IMR-90 (cell line): Measurements from ENCODE around the gene CMIP. TPM values are rescaled to one million over a fixed set of nuclear protein-coding genes. Genes with fewer than 3 reads are reported as not detected.

Source experiments
- ATAC-seq: fragments of 200-7000 bp; cut with Tn5 transposase; 2 replicates; pipeline ENCODE4 v1.9.1; 2020; ENCODE audit warnings: low read depth, mild to moderate bottlenecking, moderate library complexity
- BruUV-seq: library from RNA; stranded (reverse); fragments of 400-500 nt; replicated peaks from 2 replicates; lab custom pipeline; 2021; lab: Mats Ljungman, UMichigan
- CTCF ChIA-PET: fragments of 300-600 bp; formaldehyde crosslinking; extraction: SDS; loops from one replicate; lab custom pipeline; 2021; ENCODE audit warnings: antibody characterized with exemption; lab: Yijun Ruan, JAX
- POLR2A ChIA-PET: fragments of 300-600 bp; sonication (Branson Sonifier 250); formaldehyde crosslinking; loops from one replicate; lab custom pipeline; 2022; ENCODE audit warnings: antibody characterized with exemption; ENCODE audit not compliant: unreplicated experiment; lab: Charles Lee
- DNase-seq: peaks from one replicate; pipeline ENCODE4 v3.0.0; 2013
- H2AFZ ChIP-seq: replicated peaks from 2 replicates; pipeline ENCODE3; 2013; ENCODE audit warnings: low read length, mild to moderate bottlenecking; ENCODE audit not compliant: poor library complexity
- H2AK5ac ChIP-seq: 2 replicates; pipeline ENCODE4 v1.6.1; 2013; ENCODE audit warnings: low read depth, low read length, inconsistent platforms
- H2AK9ac ChIP-seq: replicated peaks from 2 replicates; pipeline ENCODE3; 2013; ENCODE audit warnings: mild to moderate bottlenecking, low read depth, low read length, moderate library complexity; ENCODE audit not compliant: poor library complexity
- H2BK120ac ChIP-seq: 2 replicates; pipeline ENCODE4 v1.6.1; 2013; ENCODE audit warnings: low read depth, low read length, inconsistent platforms
- H2BK15ac ChIP-seq: 3 replicates; pipeline ENCODE4 v1.6.1; 2013; ENCODE audit warnings: low read depth, low read length, inconsistent platforms
- H2BK20ac ChIP-seq: 2 replicates; pipeline ENCODE4 v1.6.1; 2013; ENCODE audit warnings: low read depth, mild to moderate bottlenecking, inconsistent platforms, low read length, moderate library complexity
- H2BK5ac ChIP-seq: 2 replicates; pipeline ENCODE4 v1.6.1; 2013; ENCODE audit warnings: mild to moderate bottlenecking, low read depth, low read length, inconsistent platforms; ENCODE audit not compliant: poor library complexity, severe bottlenecking
- H3K14ac ChIP-seq: replicated peaks from 2 replicates; pipeline ENCODE4 v1.6.1; 2013; ENCODE audit warnings: low read depth, low read length, inconsistent platforms
- H3K18ac ChIP-seq: 2 replicates; pipeline ENCODE4 v1.6.1; 2013; ENCODE audit warnings: low read depth, low read length, control low read depth
- H3K23ac ChIP-seq: 2 replicates; pipeline ENCODE4 v1.6.1; 2013; ENCODE audit warnings: low read depth, low read length, inconsistent platforms
- H3K27ac ChIP-seq: 2 replicates; pipeline ENCODE4 v1.5.1; 2013; ENCODE audit warnings: mild to moderate bottlenecking, control low read depth, low read length; ENCODE audit not compliant: insufficient read depth
- H3K27me3 ChIP-seq: 2 replicates; pipeline ENCODE4 v1.6.1; 2013; ENCODE audit warnings: low read length; ENCODE audit not compliant: control insufficient read depth, insufficient read depth
- H3K36me3 ChIP-seq: 2 replicates; pipeline ENCODE4 v1.6.1; 2013; ENCODE audit warnings: low read length, mixed read lengths; ENCODE audit not compliant: control insufficient read depth, insufficient read depth
- H3K4ac ChIP-seq: 2 replicates; pipeline ENCODE4 v1.6.1; 2013; ENCODE audit warnings: low read depth, low read length, inconsistent platforms
- H3K4me1 ChIP-seq: 2 replicates; pipeline ENCODE4 v1.6.1; 2013; ENCODE audit warnings: low read length, mixed read lengths; ENCODE audit not compliant: control insufficient read depth, insufficient read depth
- H3K4me2 ChIP-seq: 2 replicates; pipeline ENCODE4 v1.6.1; 2013; ENCODE audit warnings: low read depth, mild to moderate bottlenecking, control low read depth, low read length, moderate library complexity
- H3K4me3 ChIP-seq: 2 replicates; pipeline ENCODE4 v1.5.1; 2013; ENCODE audit warnings: low read depth, mild to moderate bottlenecking, control low read depth, low read length, moderate library complexity; ENCODE audit not compliant: insufficient read depth
- H3K56ac ChIP-seq: 2 replicates; pipeline ENCODE4 v1.6.1; 2013; ENCODE audit warnings: low read length, inconsistent platforms; ENCODE audit not compliant: insufficient read depth; ENCODE audit errors: extremely low read depth
- H3K79me1 ChIP-seq, 2 experiments: 2 replicates each; pipeline ENCODE4 v1.6.1; 2013; ENCODE audit warnings: low read length in 2 of 2, inconsistent platforms in 1 of 2, low read depth in 1 of 2
- H3K9ac ChIP-seq: 2 replicates; pipeline ENCODE4 v1.6.1; 2013; ENCODE audit warnings: low read depth, low read length, control low read depth
- H3K9me1 ChIP-seq: 2 replicates; pipeline ENCODE4 v1.6.1; 2013; ENCODE audit warnings: low read length, inconsistent platforms; ENCODE audit not compliant: insufficient read depth
- H3K9me3 ChIP-seq: 2 replicates; pipeline ENCODE4 v1.6.1; 2013; ENCODE audit warnings: low read length; ENCODE audit not compliant: control insufficient read depth, insufficient read depth
- H4K20me1 ChIP-seq: 2 replicates; pipeline ENCODE4 v1.6.1; 2013; ENCODE audit warnings: low read length, inconsistent platforms; ENCODE audit not compliant: insufficient read depth
- H4K5ac ChIP-seq: 2 replicates; pipeline ENCODE4 v1.6.1; 2013; ENCODE audit warnings: mild to moderate bottlenecking, low read depth, low read length, control low read depth
- H4K8ac ChIP-seq, 2 experiments: 2 replicates each; pipeline ENCODE4 v1.6.1; 2013; ENCODE audit warnings: low read depth in 2 of 2, low read length in 2 of 2, control low read depth in 1 of 2, inconsistent platforms in 1 of 2
- H4K91ac ChIP-seq: 2 replicates; pipeline ENCODE4 v1.6.1; 2013; ENCODE audit warnings: low read depth, low read length, inconsistent platforms; ENCODE audit not compliant: insufficient read depth
- CEBPB ChIP-seq: IDR thresholded peaks from 2 replicates; pipeline ENCODE4 v1.6.1; 2012; ENCODE audit warnings: low read depth, low read length, improper control_type of control experiment
- CHD1 ChIP-seq: IDR thresholded peaks from 2 replicates; pipeline ENCODE4 v1.6.1; 2012; ENCODE audit warnings: low read depth, low read length, improper control_type of control experiment
- FOS ChIP-seq: fragments of 150-350 bp; IDR thresholded peaks from 2 replicates; pipeline ENCODE4 v1.6.1; 2016; ENCODE audit warnings: low read depth, low read length
- MAZ ChIP-seq: IDR thresholded peaks from 2 replicates; pipeline ENCODE4 v1.6.1; 2012; ENCODE audit warnings: low read depth, mild to moderate bottlenecking, low read length, improper control_type of control experiment, moderate library complexity, borderline replicate concordance
- RCOR1 ChIP-seq: IDR thresholded peaks from 2 replicates; pipeline ENCODE4 v1.6.1; 2012; ENCODE audit warnings: mild to moderate bottlenecking, low read length, improper control_type of control experiment; ENCODE audit not compliant: insufficient replicate concordance
- USF2 ChIP-seq: fragments of 150-350 bp; IDR thresholded peaks from 2 replicates; pipeline ENCODE4 v1.6.1; 2017; ENCODE audit warnings: mild to moderate bottlenecking, antibody characterized with exemption, low read length, low read depth
- WGBS, 2 experiments: methylation state at CpG; one replicate each; pipeline versions ENCODE4 v1.1.5 to v1.1.7; 2013; ENCODE audit warnings: missing lambda C conversion rate in 2 of 2; ENCODE audit not compliant: insufficient read length in 1 of 2; ENCODE audit errors: extremely low coverage in 2 of 2; 5-methylcytosine and 5-hydroxymethylcytosine counted together
- dilution Hi-C: fragments of 300-500 bp; cut with HindIII; formaldehyde crosslinking; loops from one replicate; pipeline ENCODE4 v1.14.3; 2018; ENCODE audit warnings: low sequenced_read_pairs; ENCODE audit not compliant: unreplicated experiment
- in situ Hi-C: fragments of 300-500 bp; cut with MboI; formaldehyde crosslinking; loops from 3 replicates; pipeline ENCODE4 v1.14.3; 2019; ENCODE audit warnings: low sequenced_read_pairs, inconsistent platforms, mixed read lengths
- intact Hi-C: fragments of 100-400 bp; cut with micrococcal nuclease; formaldehyde crosslinking; loops from 2 replicates; pipeline ENCODE4 v1.10.0; 2022
- polyA plus RNA-seq, 3 experiments: library from polyadenylated mRNA; depleted of rRNA; stranded (reverse); fragments of >200 nt; gene quantifications; 2 replicates each; pipeline ENCODE4 v1.2.3, GENCODE V29; 2012; ENCODE audit warnings: low replicate concordance in 1 of 3
- total RNA-seq: library from RNA; depleted of rRNA; stranded (reverse); fragments of >200 nt; gene quantifications from 2 replicates; pipeline ENCODE4 v1.2.3, GENCODE V29; 2012

The CMIP gene
- total and polyA plus RNA-seq, 2 of the 4 experiments (the other 2 are of a cell fraction), result 3.2 to 11.6 TPM

- TF ChIP-seq RCOR1, result no peak
Measured at GRCh38 chr16:81447383-81448101, 2.9 kb downstream of the CMIP start (continued).

- Histone ChIP-seq H3K27me3 (peaks cover 2% of the 10 kb centered on the region; the same call in 1 of the 2 replicates), H4K91ac (no peak overlapping the region), H3K4me1 (peaks cover 7% of the 10 kb centered on the region), H3K56ac (no peak overlapping the region), H3K9me1 (no peaks in the 10 kb centered on the region), H2BK120ac (no peak overlapping the region), H3K4me3 (no peak overlapping the region), H2AK9ac (no peak overlapping the region), H3K27ac (no peak overlapping the region), H3K79me1 (peaks cover 35 to 81% of the 10 kb centered on the region in 2 experiments), H2BK20ac (no peak overlapping the region), H3K9ac (no peak overlapping the region), H2AK5ac (no peak overlapping the region), H2BK15ac (no peak overlapping the region), H3K36me3 (no peaks in the 10 kb centered on the region), H4K20me1 (peaks cover 71% of the 10 kb centered on the region), H2AFZ (no peak overlapping the region), H4K8ac (no peak overlapping the region), H3K4ac (no peak overlapping the region), H3K23ac (no peak overlapping the region), H2BK5ac (no peak overlapping the region), H3K14ac (no peak overlapping the region), H4K5ac (no peak overlapping the region), H3K9me3 (no peaks in the 10 kb centered on the region), H3K18ac (no peak overlapping the region), H3K4me2 (no peak overlapping the region; the same call in 1 of the 2 replicates)
- dilution Hi-C loops, result no loop called here
- TF ChIP-seq CHD1, result no peak
- no peak for TF ChIP-seq MAZ
- TF ChIP-seq CEBPB, result no peak
- no peak for TF ChIP-seq FOS
- no peak for TF ChIP-seq RCOR1
- TF ChIP-seq USF2, result no peak
- no TSS peak for BruUV-seq
- intact Hi-C loops, result loop anchor here (5.0 to 10.0 kb wide), 2 partner anchors 136 to 164 kb away; no protein-coding TSS in a partner anchor
- CTCF ChIA-PET, result no interaction called here
- in situ Hi-C loops, result no loop called here
- DNase-seq (no peak), ATAC-seq (no peak)
- 66% methylated on average over 15 of the region's 19 CpGs; no CpG with 5 or more reads in 1 of the 2 experiments for WGBS, 2 experiments
- POLR2A ChIA-PET, result no interaction called here
Measured at GRCh38 chr16:81448154-81449131, 3.8 kb downstream of the CMIP start.
